K562 (cell line): ENCODE results near the gene GAMT. TPM values are rescaled to one million over a fixed set of nuclear protein-coding genes. Genes with fewer than 3 reads are reported as not detected.

Source experiments
- CBX5 ChIP-seq: IDR thresholded peaks from 2 replicates; pipeline ENCODE4 v1.6.1; 2014; ENCODE audit warnings: low read depth, borderline replicate concordance
- FOXA1 ChIP-seq: fragments of 450-650 bp; IDR thresholded peaks from 2 replicates; pipeline ENCODE4 v1.6.1; 2016; ENCODE audit warnings: mild to moderate bottlenecking, borderline replicate concordance
- KAT8 ChIP-seq: fragments of 450-650 bp; IDR thresholded peaks from 2 replicates; pipeline ENCODE4 v1.6.1; 2016; ENCODE audit warnings: low read depth, mild to moderate bottlenecking
- MYBL2 ChIP-seq, 2 experiments: fragments of 450-650 bp in 1 of 2; sonication (generic) in 1 of 2; formaldehyde crosslinking in 1 of 2; IDR thresholded peaks; 2 replicates each; pipeline versions ENCODE4 v1.6.1 to v1.8.1; 2017 to 2022; ENCODE audit warnings: borderline replicate concordance in 1 of 2, inconsistent platforms in 1 of 2, low read depth in 1 of 2, mild to moderate bottlenecking in 1 of 2, missing genetic modification reagents in 1 of 2, moderate library complexity in 1 of 2
- NFE2L1 ChIP-seq: fragments of 450-650 bp; IDR thresholded peaks from 2 replicates; pipeline ENCODE4 v1.6.1; 2016; ENCODE audit warnings: missing genetic modification characterization, low read depth, mild to moderate bottlenecking, missing compliant biosample characterization, moderate library complexity, borderline replicate concordance
- PHB2 ChIP-seq: fragments of 450-650 bp; IDR thresholded peaks from 2 replicates; pipeline ENCODE4 v1.6.1; 2017; ENCODE audit warnings: low read depth
- RBBP5 ChIP-seq: fragments of 200-600 bp; sonication (generic); IDR thresholded peaks from 2 replicates; pipeline ENCODE4 v1.6.1; 2012; ENCODE audit warnings: borderline replicate concordance, mild to moderate bottlenecking, low read length, control low read depth, inconsistent platforms; ENCODE audit not compliant: insufficient read depth, poor library complexity, severe bottlenecking
- RCOR1 ChIP-seq, 2 experiments: IDR thresholded peaks; 2 replicates each; pipeline ENCODE4 v1.6.1; 2012; ENCODE audit warnings: low read depth in 2 of 2, low read length in 2 of 2, borderline replicate concordance in 1 of 2, improper control_type of control experiment in 1 of 2
- SAP30 ChIP-seq: fragments of 200-600 bp; sonication (generic); IDR thresholded peaks from 2 replicates; pipeline ENCODE4 v1.6.1; 2012; ENCODE audit warnings: borderline replicate concordance, low read depth, mild to moderate bottlenecking, moderate library complexity, low read length, control low read depth, inconsistent platforms; ENCODE audit not compliant: insufficient read depth, poor library complexity, severe bottlenecking
- SMAD2 ChIP-seq: fragments of 150-350 bp; IDR thresholded peaks from 2 replicates; pipeline ENCODE4 v1.6.1; 2014; ENCODE audit warnings: low read depth, mild to moderate bottlenecking, low read length
- SOX6 ChIP-seq: fragments of 450-650 bp; IDR thresholded peaks from 2 replicates; pipeline ENCODE4 v1.6.1; 2014; ENCODE audit warnings: mild to moderate bottlenecking
- SP1 ChIP-seq: sonication (generic); formaldehyde crosslinking; IDR thresholded peaks from 2 replicates; pipeline ENCODE4 v1.8.1; 2022; ENCODE audit warnings: mild to moderate bottlenecking, missing genetic modification reagents
- ZNF445 ChIP-seq: fragments of 250-450 bp; sonication (Bioruptor Pico); IDR thresholded peaks from 2 replicates; pipeline ENCODE4 v1.4.0; 2020; ENCODE audit warnings: low read depth, mild to moderate bottlenecking, moderate library complexity
- ZNF766 ChIP-seq: fragments of 200-800 bp; sonication (Bioruptor generic); conservative IDR thresholded peaks from 2 replicates; pipeline ENCODE4 v1.6.1; 2016; ENCODE audit warnings: missing genetic modification characterization, missing compliant biosample characterization
- polyA plus RNA-seq, 8 experiments: library from polyadenylated mRNA; depleted of rRNA in 4 of 8; stranded (reverse) in 5 of 8; unstranded in 3 of 8; fragments of >200 nt; fragmentation: Nextera tagmentation in 2 of 8; fragmentation: Illumina TruSeq in 1 of 8; extraction: Ambion mirVana in 2 of 8; extraction: Trizol in 1 of 8; gene quantifications; 2 replicates each; pipeline versions ENCODE4 v1.2.1 to v1.2.3, GENCODE V29; 2011 to 2014; ENCODE audit warnings: inconsistent platforms in 1 of 8, missing spikeins in 1 of 8
- total RNA-seq, 7 experiments: library from RNA; depleted of rRNA in 6 of 7; stranded (reverse); fragments of >200 nt in 6 of 7; fragmentation: Illumina TruSeq in 2 of 7; extraction: Trizol in 2 of 7; gene quantifications; 2 replicates each; pipeline versions ENCODE4 v1.2.1 to v1.2.3, GENCODE V29; 2011 to 2021; ENCODE audit warnings: low replicate concordance in 1 of 7
- TF ChIP-seq, protein P1 (sequence below): sonication (generic); formaldehyde crosslinking; IDR thresholded peaks from 2 replicates; pipeline ENCODE4 v1.9.0; 2022; ENCODE audit warnings: mild to moderate bottlenecking, missing genetic modification reagents
- TF ChIP-seq, protein P2 (sequence below): fragments of 450-650 bp; IDR thresholded peaks from one replicate; pipeline ENCODE4 v1.6.1; 2018; ENCODE audit warnings: mild to moderate bottlenecking, moderate library complexity; ENCODE audit not compliant: partially characterized antibody
- TF ChIP-seq, protein P3 (sequence below), 2 experiments: fragments of 150-350 bp in 1 of 2; IDR thresholded peaks; 2 replicates each; pipeline ENCODE4 v1.6.1; 2012 to 2016; ENCODE audit warnings: low read depth in 2 of 2, low read length in 2 of 2, mild to moderate bottlenecking in 1 of 2, moderate library complexity in 1 of 2
- TF ChIP-seq, protein P4 (sequence below): fragments of 200-800 bp; sonication (Bioruptor generic); IDR thresholded peaks from 2 replicates; pipeline ENCODE4 v1.6.1; 2017; ENCODE audit warnings: missing genetic modification characterization, missing compliant biosample characterization

GAMT gene
- total and polyA plus RNA-seq, 9 of the 15 experiments (the other 6 are each of a cell fraction or from before 2014, with no cell fraction given), result 1.3 to 35.3 (median 27.2) TPM

DNA sequence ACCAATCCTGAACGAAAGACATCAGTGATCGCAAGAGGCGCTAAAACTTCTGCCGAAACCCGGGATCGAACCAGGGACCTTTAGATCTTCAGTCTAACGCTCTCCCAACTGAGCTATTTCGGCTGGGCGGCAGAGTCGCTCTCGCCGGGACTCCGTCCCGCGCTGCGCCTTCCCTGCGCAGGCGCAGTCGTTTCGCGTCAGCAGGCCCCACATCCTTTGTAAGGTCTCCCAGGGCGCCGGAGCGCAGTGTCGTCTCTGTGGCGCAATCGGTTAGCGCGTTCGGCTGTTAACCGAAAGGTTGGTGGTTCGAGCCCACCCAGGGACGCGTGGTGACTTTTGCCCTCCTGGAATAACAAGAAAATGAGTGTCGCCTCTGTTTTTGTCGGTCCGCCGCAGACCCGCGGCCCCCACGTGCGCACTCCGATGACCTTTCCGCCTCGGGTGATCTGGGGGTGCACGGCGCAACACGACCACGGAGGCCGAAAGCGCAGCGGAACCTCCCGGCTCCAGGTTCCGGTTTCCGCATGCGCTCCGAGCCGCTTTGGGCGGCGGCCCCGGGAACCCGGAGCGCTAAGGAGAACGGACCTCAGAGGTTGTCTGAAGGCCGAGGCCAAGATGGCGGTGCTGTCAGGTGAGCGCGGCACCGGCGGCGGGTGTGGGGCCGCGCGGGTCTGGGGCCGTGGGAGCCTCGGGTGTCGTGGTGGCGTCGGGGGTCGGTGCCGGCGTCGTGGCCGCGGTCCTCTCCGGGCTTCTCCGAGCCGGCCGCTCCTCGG lies 17.8 kb downstream of the GAMT start, which contains the start of gene NDUFS7 (continued):
- no peak for TF ChIP-seq NFE2L1 (tag)
- TF ChIP-seq, protein P1, sequence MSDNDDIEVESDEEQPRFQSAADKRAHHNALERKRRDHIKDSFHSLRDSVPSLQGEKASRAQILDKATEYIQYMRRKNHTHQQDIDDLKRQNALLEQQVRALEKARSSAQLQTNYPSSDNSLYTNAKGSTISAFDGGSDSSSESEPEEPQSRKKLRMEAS (CRISPR knock-in tag), result peak; percentile 97
- no peak for TF ChIP-seq PHB2
- TF ChIP-seq ZNF766, result peak; percentile 52
- no peak for TF ChIP-seq SAP30
- TF ChIP-seq, protein P2, sequence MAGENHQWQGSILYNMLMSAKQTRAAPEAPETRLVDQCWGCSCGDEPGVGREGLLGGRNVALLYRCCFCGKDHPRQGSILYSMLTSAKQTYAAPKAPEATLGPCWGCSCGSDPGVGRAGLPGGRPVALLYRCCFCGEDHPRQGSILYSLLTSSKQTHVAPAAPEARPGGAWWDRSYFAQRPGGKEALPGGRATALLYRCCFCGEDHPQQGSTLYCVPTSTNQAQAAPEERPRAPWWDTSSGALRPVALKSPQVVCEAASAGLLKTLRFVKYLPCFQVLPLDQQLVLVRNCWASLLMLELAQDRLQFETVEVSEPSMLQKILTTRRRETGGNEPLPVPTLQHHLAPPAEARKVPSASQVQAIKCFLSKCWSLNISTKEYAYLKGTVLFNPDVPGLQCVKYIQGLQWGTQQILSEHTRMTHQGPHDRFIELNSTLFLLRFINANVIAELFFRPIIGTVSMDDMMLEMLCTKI, result no peak
- TF ChIP-seq, protein P3, sequence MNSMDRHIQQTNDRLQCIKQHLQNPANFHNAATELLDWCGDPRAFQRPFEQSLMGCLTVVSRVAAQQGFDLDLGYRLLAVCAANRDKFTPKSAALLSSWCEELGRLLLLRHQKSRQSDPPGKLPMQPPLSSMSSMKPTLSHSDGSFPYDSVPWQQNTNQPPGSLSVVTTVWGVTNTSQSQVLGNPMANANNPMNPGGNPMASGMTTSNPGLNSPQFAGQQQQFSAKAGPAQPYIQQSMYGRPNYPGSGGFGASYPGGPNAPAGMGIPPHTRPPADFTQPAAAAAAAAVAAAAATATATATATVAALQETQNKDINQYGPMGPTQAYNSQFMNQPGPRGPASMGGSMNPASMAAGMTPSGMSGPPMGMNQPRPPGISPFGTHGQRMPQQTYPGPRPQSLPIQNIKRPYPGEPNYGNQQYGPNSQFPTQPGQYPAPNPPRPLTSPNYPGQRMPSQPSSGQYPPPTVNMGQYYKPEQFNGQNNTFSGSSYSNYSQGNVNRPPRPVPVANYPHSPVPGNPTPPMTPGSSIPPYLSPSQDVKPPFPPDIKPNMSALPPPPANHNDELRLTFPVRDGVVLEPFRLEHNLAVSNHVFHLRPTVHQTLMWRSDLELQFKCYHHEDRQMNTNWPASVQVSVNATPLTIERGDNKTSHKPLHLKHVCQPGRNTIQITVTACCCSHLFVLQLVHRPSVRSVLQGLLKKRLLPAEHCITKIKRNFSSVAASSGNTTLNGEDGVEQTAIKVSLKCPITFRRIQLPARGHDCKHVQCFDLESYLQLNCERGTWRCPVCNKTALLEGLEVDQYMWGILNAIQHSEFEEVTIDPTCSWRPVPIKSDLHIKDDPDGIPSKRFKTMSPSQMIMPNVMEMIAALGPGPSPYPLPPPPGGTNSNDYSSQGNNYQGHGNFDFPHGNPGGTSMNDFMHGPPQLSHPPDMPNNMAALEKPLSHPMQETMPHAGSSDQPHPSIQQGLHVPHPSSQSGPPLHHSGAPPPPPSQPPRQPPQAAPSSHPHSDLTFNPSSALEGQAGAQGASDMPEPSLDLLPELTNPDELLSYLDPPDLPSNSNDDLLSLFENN (IDR thresholded peaks at IDR 0.05; ENCODE audit: low read depth in 2 of 2, low read length in 2 of 2), result peak; percentile 8 to 46; a peak in 3 of 4 replicates
- TF ChIP-seq MYBL2 (IDR thresholded peaks at IDR 0.05; ENCODE audit: low read depth), result no peak
- no peak for TF ChIP-seq MYBL2 (CRISPR knock-in tag; IDR thresholded peaks at IDR 0.05; ENCODE audit: borderline replicate concordance)
- peak in 1 of 2 experiments; percentile 76; a peak in 2 of 4 replicates for TF ChIP-seq RCOR1 (IDR thresholded peaks at IDR 0.05; ENCODE audit: borderline replicate concordance in 1 of 2, low read depth in 2 of 2, low read length in 2 of 2)
- TF ChIP-seq FOXA1, result no peak
- TF ChIP-seq KAT8, result no peak
- 0 out of 2 replicates have a peak, but pooled peaks have one; percentile 42 for TF ChIP-seq ZNF445 (CRISPR knock-in tag)
- TF ChIP-seq SMAD2, result no peak
- peak; percentile 99 for TF ChIP-seq SP1
- TF ChIP-seq, protein P4, sequence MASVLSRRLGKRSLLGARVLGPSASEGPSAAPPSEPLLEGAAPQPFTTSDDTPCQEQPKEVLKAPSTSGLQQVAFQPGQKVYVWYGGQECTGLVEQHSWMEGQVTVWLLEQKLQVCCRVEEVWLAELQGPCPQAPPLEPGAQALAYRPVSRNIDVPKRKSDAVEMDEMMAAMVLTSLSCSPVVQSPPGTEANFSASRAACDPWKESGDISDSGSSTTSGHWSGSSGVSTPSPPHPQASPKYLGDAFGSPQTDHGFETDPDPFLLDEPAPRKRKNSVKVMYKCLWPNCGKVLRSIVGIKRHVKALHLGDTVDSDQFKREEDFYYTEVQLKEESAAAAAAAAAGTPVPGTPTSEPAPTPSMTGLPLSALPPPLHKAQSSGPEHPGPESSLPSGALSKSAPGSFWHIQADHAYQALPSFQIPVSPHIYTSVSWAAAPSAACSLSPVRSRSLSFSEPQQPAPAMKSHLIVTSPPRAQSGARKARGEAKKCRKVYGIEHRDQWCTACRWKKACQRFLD (CRISPR knock-in tag), result peak; percentile 84
- TF ChIP-seq RBBP5, result peak; percentile 97
- TF ChIP-seq SOX6, result peak; percentile 79
- TF ChIP-seq CBX5, result peak; percentile 72; the same call in 1 of the 2 replicates
